Measurements from ENCODE around the gene WNT11. TPM values are rescaled to one million over a fixed set of nuclear protein-coding genes. Genes with fewer than 3 reads are reported as not detected.
A peak's percentile ranks its signal among the peaks of the same experiment; 100 is the strongest.

Gene WNT11
- total RNA-seq, 3 donors from 2014 or later (not counting 1 experiment from before 2014, with no cell fraction given) = 0.47 to 1.3 (median 0.80) TPM

- DNase-seq (no peak), ATAC-seq (no peak)
- H3K27ac Mint-ChIP-seq = no peak overlapping the region
- H3K4me3 Mint-ChIP-seq = no peak overlapping the region
- Histone ChIP-seq H3K27ac (ENCODE audit: low read length) (no peak overlapping the region), H3K4me1 (ENCODE audit: control insufficient read depth, insufficient read depth, low read length) (peaks cover 54% of the 10 kb centered on the region), H3K36me3 (ENCODE audit: control insufficient read depth, insufficient read depth, low read length) (no peaks in the 10 kb centered on the region), H3K27me3 (ENCODE audit: control insufficient read depth, insufficient read depth, low read length) (no peaks in the 10 kb centered on the region), H3K4me3 (ENCODE audit: low read length) (no peak overlapping the region), H3K9me3 (ENCODE audit: control insufficient read depth, insufficient read depth, low read length) (no peaks in the 10 kb centered on the region)
- TF ChIP-seq CTCF (IDR thresholded peaks at IDR 0.05) = no peak
- H3K4me1 Mint-ChIP-seq = peaks cover 32 to 55% of the 10 kb centered on the region in 2 donors
- no peaks in the 10 kb centered on the region for H3K36me3 Mint-ChIP-seq
- intact Hi-C loops (cut with micrococcal nuclease) = no loop called here
- WGBS (ENCODE audit: insufficient coverage) = 82% methylated on average over 12 of the region's 12 CpGs
- no peaks in the 10 kb centered on the region for H3K9me3 Mint-ChIP-seq
- H3K27me3 Mint-ChIP-seq (ENCODE audit: low read depth in 2 of 2) = peaks cover 0 to 2% of the 10 kb centered on the region in 2 donors
Measured at GRCh38 chr11:76156971-76157427, 49.3 kb downstream of the WNT11 start.

- Mint-ChIP-seq H3K4me3 (no peak overlapping the region), H3K4me1 (peaks cover 42 to 50% of the 10 kb centered on the region in 2 donors), H3K36me3 (no peaks in the 10 kb centered on the region), H3K27me3 (ENCODE audit: low read depth in 2 of 2) (peaks cover 0 to 2% of the 10 kb centered on the region in 2 donors), H3K27ac (no peak overlapping the region), H3K9me3 (no peaks in the 10 kb centered on the region)
- no peak for TF ChIP-seq CTCF (IDR thresholded peaks at IDR 0.05)
- DNase-seq (no peak), ATAC-seq (no peak)
- 93% methylated on average over 11 of the region's 11 CpGs for WGBS (ENCODE audit: insufficient coverage)
- Histone ChIP-seq H3K27me3 (ENCODE audit: control insufficient read depth, insufficient read depth, low read length) (no peaks in the 10 kb centered on the region), H3K27ac (ENCODE audit: low read length) (no peak overlapping the region), H3K36me3 (ENCODE audit: control insufficient read depth, insufficient read depth, low read length) (no peaks in the 10 kb centered on the region), H3K9me3 (ENCODE audit: control insufficient read depth, insufficient read depth, low read length) (no peaks in the 10 kb centered on the region), H3K4me1 (ENCODE audit: control insufficient read depth, insufficient read depth, low read length) (peaks cover 44% of the 10 kb centered on the region), H3K4me3 (ENCODE audit: low read length) (no peak overlapping the region)
- intact Hi-C loops (cut with micrococcal nuclease) = no loop called here
Measured at GRCh38 chr11:76155500-76156227, 50.6 kb downstream of the WNT11 start.

- Mint-ChIP-seq H3K9me3 (no peaks in the 10 kb centered on the region), H3K36me3 (no peaks in the 10 kb centered on the region), H3K4me3 (peak overlapping the region; percentile 84), H3K27me3 (ENCODE audit: low read depth in 2 of 2) (peaks cover 0 to 2% of the 10 kb centered on the region in 2 donors), H3K4me1 (peaks cover 36 to 38% of the 10 kb centered on the region in 2 donors), H3K27ac (peak overlapping the region; percentile 88 to 92)
- 91% methylated on average over 6 of the region's 6 CpGs for WGBS (ENCODE audit: insufficient coverage)
- intact Hi-C loops (cut with micrococcal nuclease) = loop anchor here (2.0 to 5.0 kb wide), 2 partner anchors 54 to 351 kb away; partner anchors contain the start of gene WNT11
- H3K4me3 ChIP-seq (ENCODE audit: low read length) = no peak overlapping the region
- no peaks in the 10 kb centered on the region for H3K9me3 ChIP-seq (ENCODE audit: control insufficient read depth, insufficient read depth, low read length)
- ATAC-seq (peak in 1 of 3 donors; percentile 22), DNase-seq (no peak)
- no peaks in the 10 kb centered on the region for H3K27me3 ChIP-seq (ENCODE audit: control insufficient read depth, insufficient read depth, low read length)
- no peak for TF ChIP-seq CTCF (IDR thresholded peaks at IDR 0.05)
- no peaks in the 10 kb centered on the region for H3K36me3 ChIP-seq (ENCODE audit: control insufficient read depth, insufficient read depth, low read length)
- peak overlapping the region; percentile 55 for H3K27ac ChIP-seq (ENCODE audit: low read length)
- peaks cover 30% of the 10 kb centered on the region for H3K4me1 ChIP-seq (ENCODE audit: control insufficient read depth, insufficient read depth, low read length)
Measured at GRCh38 chr11:76153571-76153923, 52.8 kb downstream of the WNT11 start.

Data from natural killer cell (primary cell).